ENCODE results near the gene DBP.
"Not testable (repeated sequence)": the region's sequence is repeated elsewhere in the genome, so short reads cannot be mapped to it uniquely, and the experiment has no call there.

Gene DBP

DNA sequence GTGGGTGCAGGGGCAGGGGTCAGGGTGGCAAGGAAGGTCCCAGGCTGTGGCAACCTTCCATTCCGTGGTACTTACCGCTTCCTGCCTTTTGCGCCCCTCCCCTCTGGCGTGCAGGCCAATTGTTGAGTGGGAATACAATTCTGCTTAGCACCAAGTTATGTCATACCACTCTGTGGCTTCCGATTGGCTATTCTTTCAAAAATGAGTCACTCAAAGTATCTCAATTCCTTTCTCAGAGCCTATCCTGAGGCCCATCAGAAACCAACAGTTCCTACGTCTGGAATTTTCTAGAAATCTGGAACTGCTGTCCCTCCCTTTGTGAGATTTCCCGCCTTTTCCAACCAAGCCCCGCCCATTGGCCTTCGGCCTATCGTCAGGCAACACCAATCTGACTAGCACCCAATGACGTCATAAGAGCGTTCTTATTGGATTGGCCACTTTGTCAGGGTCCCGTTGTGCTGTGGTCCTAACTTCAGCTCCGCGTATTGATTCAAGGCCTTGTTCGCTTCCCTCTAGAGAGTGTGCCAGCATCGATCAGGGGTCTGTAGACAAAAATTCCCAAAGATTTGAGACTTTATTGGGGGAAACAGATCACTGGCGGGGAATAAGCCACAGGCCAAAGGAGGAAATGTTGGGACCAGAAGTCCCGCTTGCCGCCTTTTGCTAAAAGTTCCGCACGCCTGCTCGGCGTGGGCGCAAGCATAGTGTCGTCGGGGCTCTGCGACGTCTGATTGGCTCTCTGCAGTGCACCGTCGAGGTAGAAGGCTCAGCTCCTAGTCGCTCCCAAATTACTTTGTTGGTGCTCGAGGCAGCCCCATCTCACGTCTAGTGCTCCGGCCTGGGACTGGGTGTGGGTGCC is 23.9 kb upstream of the DBP start:
- H4K20me1 ChIP-seq (ENCODE audit: control insufficient read depth, insufficient read depth, low read depth, low read length), result no peaks in the 10 kb centered on the region
- no peaks in the 10 kb centered on the region for H3K79me2 ChIP-seq (ENCODE audit: control insufficient read depth, low read length)
- H3K4me1 ChIP-seq (ENCODE audit: control insufficient read depth, low read length), result peaks cover 14% of the 10 kb centered on the region
- no peak for TF ChIP-seq EZH2phosphoT487 (IDR thresholded peaks at IDR 0.05; ENCODE audit: borderline replicate concordance, low read length)
- TF ChIP-seq, protein P1, sequence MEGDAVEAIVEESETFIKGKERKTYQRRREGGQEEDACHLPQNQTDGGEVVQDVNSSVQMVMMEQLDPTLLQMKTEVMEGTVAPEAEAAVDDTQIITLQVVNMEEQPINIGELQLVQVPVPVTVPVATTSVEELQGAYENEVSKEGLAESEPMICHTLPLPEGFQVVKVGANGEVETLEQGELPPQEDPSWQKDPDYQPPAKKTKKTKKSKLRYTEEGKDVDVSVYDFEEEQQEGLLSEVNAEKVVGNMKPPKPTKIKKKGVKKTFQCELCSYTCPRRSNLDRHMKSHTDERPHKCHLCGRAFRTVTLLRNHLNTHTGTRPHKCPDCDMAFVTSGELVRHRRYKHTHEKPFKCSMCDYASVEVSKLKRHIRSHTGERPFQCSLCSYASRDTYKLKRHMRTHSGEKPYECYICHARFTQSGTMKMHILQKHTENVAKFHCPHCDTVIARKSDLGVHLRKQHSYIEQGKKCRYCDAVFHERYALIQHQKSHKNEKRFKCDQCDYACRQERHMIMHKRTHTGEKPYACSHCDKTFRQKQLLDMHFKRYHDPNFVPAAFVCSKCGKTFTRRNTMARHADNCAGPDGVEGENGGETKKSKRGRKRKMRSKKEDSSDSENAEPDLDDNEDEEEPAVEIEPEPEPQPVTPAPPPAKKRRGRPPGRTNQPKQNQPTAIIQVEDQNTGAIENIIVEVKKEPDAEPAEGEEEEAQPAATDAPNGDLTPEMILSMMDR (IDR thresholded peaks at IDR 0.05; ENCODE audit: low read depth, low read length, poor library complexity, severe bottlenecking), result no peak
- peak overlapping the region; percentile 76 for H3K4me2 ChIP-seq (ENCODE audit: low read length)
- no peaks in the 10 kb centered on the region for H3K9me3 ChIP-seq (ENCODE audit: control insufficient read depth, insufficient read depth, low read length)
- H3F3A ChIP-seq (ENCODE audit: control insufficient read depth, insufficient read depth), result 0 out of 2 replicates have a peak, but pooled peaks cover 2% of the 10 kb centered on the region
- H3K9me2 ChIP-seq (replicated peaks; ENCODE audit: control insufficient read depth, low read length), result no peaks in the 10 kb centered on the region
- H3K27ac ChIP-seq (ENCODE audit: low read depth, low read length), result peak overlapping the region; percentile 40
- H3K27me3 ChIP-seq (ENCODE audit: control insufficient read depth, low read length), result no peaks in the 10 kb centered on the region
- no peaks in the 10 kb centered on the region for H3K36me3 ChIP-seq (ENCODE audit: control insufficient read depth, low read length)
- H3K4me3 ChIP-seq (ENCODE audit: low read length), result peak overlapping the region; percentile 63

DNA sequence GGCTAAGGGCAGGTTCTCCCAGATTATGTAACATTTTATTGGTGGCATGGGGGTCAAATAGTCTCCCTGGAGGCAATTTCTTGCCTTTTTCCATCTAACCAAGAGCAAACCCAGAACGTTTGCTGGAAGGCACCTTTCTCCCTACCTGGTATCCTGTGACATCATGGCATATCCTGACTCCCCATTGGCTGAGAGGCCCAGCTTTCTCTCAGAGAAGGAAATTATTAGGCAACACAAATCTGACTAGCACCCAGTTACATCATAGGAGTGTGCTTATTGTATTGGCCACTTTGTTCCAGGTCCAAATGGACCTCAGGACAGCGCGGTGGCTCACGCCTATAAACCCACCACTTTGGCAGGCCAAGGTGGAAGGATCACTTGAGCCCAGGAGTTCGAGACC is 22.6 kb upstream of the DBP start:
- H3K27ac ChIP-seq (ENCODE audit: low read depth, low read length), result no peak overlapping the region
- H3K4me1 ChIP-seq (ENCODE audit: control insufficient read depth, low read length), result peaks cover 15% of the 10 kb centered on the region
- H3K4me3 ChIP-seq (ENCODE audit: low read length), result no peak overlapping the region
- no peaks in the 10 kb centered on the region for H3K27me3 ChIP-seq (ENCODE audit: control insufficient read depth, low read length)
- H3K4me2 ChIP-seq (ENCODE audit: low read length), result no peak overlapping the region
- H3K36me3 ChIP-seq (ENCODE audit: control insufficient read depth, low read length), result no peaks in the 10 kb centered on the region
- TF ChIP-seq, protein P1 (IDR thresholded peaks at IDR 0.05; ENCODE audit: low read depth, low read length, poor library complexity, severe bottlenecking), result no peak
- no peak for TF ChIP-seq EZH2phosphoT487 (IDR thresholded peaks at IDR 0.05; ENCODE audit: borderline replicate concordance, low read length)
- H3F3A ChIP-seq (ENCODE audit: control insufficient read depth, insufficient read depth), result 0 out of 2 replicates have a peak, but pooled peaks cover 2% of the 10 kb centered on the region
- H3K79me2 ChIP-seq (ENCODE audit: control insufficient read depth, low read length), result no peaks in the 10 kb centered on the region
- no peaks in the 10 kb centered on the region for H3K9me2 ChIP-seq (replicated peaks; ENCODE audit: control insufficient read depth, low read length)
- H3K9me3 ChIP-seq (ENCODE audit: control insufficient read depth, insufficient read depth, low read length), result no peaks in the 10 kb centered on the region
- H4K20me1 ChIP-seq (ENCODE audit: control insufficient read depth, insufficient read depth, low read depth, low read length), result no peaks in the 10 kb centered on the region

- no peaks in the 10 kb centered on the region for H3K36me3 ChIP-seq (ENCODE audit: control insufficient read depth, low read length)
- H3K27ac ChIP-seq (ENCODE audit: low read depth, low read length), result no peak overlapping the region
- no peaks in the 10 kb centered on the region for H3K9me2 ChIP-seq (replicated peaks; ENCODE audit: control insufficient read depth, low read length)
- H3K79me2 ChIP-seq (ENCODE audit: control insufficient read depth, low read length), result no peaks in the 10 kb centered on the region
- TF ChIP-seq, protein P1 (IDR thresholded peaks at IDR 0.05; ENCODE audit: low read depth, low read length, poor library complexity, severe bottlenecking), result no peak
- TF ChIP-seq EZH2phosphoT487 (IDR thresholded peaks at IDR 0.05; ENCODE audit: borderline replicate concordance, low read length), result no peak
- no peaks in the 10 kb centered on the region for H3K27me3 ChIP-seq (ENCODE audit: control insufficient read depth, low read length)
- H4K20me1 ChIP-seq (ENCODE audit: control insufficient read depth, insufficient read depth, low read depth, low read length), result no peaks in the 10 kb centered on the region
- peaks cover 23% of the 10 kb centered on the region for H3K4me1 ChIP-seq (ENCODE audit: control insufficient read depth, low read length)
- H3F3A ChIP-seq (ENCODE audit: control insufficient read depth, insufficient read depth), result 0 out of 2 replicates have a peak, but pooled peaks cover 2% of the 10 kb centered on the region
- no peaks in the 10 kb centered on the region for H3K9me3 ChIP-seq (ENCODE audit: control insufficient read depth, insufficient read depth, low read length)
- no peak overlapping the region for H3K4me3 ChIP-seq (ENCODE audit: low read length)
- no peak overlapping the region for H3K4me2 ChIP-seq (ENCODE audit: low read length)
Measured at GRCh38 chr19:48658483-48658882, 21.3 kb upstream of the DBP start.

GRCh38 chr19:48657828-48658227 is 20.6 kb upstream of the DBP start:
- not testable (repeated sequence) for H3K27me3 ChIP-seq (ENCODE audit: control insufficient read depth, low read length); H3K9me2 ChIP-seq (replicated peaks; ENCODE audit: control insufficient read depth, low read length); H4K20me1 ChIP-seq (ENCODE audit: control insufficient read depth, insufficient read depth, low read depth, low read length); H3F3A ChIP-seq (ENCODE audit: control insufficient read depth, insufficient read depth); H3K4me3 ChIP-seq (ENCODE audit: low read length); H3K4me2 ChIP-seq (ENCODE audit: low read length); H3K79me2 ChIP-seq (ENCODE audit: control insufficient read depth, low read length); H3K27ac ChIP-seq (ENCODE audit: low read depth, low read length); H3K9me3 ChIP-seq (ENCODE audit: control insufficient read depth, insufficient read depth, low read length); H3K36me3 ChIP-seq (ENCODE audit: control insufficient read depth, low read length)
- peaks cover 26% of the 10 kb centered on the region for H3K4me1 ChIP-seq (ENCODE audit: control insufficient read depth, low read length)
